ENCODE data around the gene STAP2.
A peak's percentile ranks its signal among the peaks of the same experiment; 100 is the strongest.
"Not testable (repeated sequence)": the region's sequence is repeated elsewhere in the genome, so short reads cannot be mapped to it uniquely, and the experiment has no call there.

The STAP2 gene

DNA sequence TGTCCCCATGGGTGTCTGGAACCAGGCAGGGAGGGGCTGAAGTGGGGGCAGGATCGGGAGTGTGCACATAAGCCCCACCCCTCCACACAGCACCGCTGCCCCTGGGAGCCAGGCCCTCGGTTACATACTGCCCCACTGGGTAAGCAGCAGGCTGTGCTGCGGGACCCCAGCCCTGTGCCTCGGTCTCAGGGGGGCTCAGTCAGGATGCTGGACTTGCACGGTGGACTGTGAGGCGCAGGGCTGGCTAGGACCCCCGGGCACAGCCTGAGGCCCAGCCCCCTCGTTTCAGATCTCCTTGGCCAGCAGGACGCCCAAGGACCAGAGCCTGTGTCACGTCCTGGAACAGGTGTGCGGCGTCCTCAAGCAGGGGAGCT is 21.0 kb upstream of the STAP2 start:
- no peak for DNase-seq (ENCODE audit: extremely low read depth in 1 of 2, low read depth in 1 of 2)

GRCh38 chr19:4358709-4359626 is 20.3 kb upstream of the STAP2 start:
- DNase-seq (ENCODE audit: extremely low read depth in 1 of 2, low read depth in 1 of 2), result no peak

DNA sequence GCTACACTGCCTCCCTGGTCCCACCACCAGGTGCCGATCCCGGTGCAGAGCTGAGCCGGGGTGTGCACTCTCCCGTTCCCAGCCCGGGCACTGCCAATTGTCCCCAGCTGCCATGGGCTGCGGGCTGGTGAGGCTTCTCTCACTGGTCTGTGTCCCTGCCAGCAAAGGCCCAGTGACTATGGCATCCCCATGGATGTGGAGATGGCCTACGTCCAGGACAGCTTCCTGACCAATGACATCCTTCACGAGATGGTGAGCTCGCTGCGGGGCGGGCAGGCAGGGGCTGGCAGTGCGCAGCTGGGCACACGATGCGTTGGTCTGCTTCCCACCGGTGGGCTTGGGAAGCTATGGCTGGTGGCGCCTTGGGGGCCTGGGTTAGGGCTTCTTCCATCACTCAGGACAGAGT is 19.3 kb upstream of the STAP2 start:
- DNase-seq (ENCODE audit: extremely low read depth in 1 of 2, low read depth in 1 of 2), result no peak

- DNase-seq (ENCODE audit: extremely low read depth in 1 of 2, low read depth in 1 of 2), result no peak
These were observed 18.6 kb upstream of the STAP2 start for GRCh38 chr19:4357095-4357797.

- no peak for DNase-seq (ENCODE audit: extremely low read depth in 1 of 2, low read depth in 1 of 2)
These were observed 16.3 kb upstream of the STAP2 start for GRCh38 chr19:4354897-4355296.

DNA sequence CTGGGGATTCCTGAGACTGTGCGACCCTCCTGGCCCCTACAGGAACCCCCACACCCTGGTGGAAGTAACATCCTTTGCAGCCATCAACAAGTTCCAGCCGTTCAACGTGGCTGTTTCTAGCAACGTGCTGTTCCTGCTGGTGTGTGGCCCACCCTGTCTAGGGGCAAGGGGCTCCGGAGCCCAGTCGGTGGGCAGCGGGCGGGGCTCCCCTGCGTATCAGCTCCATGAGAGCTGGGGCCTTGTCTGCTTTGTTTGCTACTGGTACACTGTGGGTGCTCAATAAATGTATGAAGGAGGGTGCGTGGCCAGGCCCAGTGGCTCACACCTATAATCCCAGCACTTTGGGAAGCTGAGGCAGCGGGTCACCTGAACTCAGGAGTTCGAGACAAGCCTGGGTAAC is 15.7 kb upstream of the STAP2 start:
- DNase-seq (ENCODE audit: extremely low read depth in 1 of 2, low read depth in 1 of 2), result no peak

- DNase-seq (ENCODE audit: extremely low read depth in 1 of 2, low read depth in 1 of 2), result peak in 1 of 2 donors; percentile 43
These were observed 14.1 kb upstream of the STAP2 start for GRCh38 chr19:4352701-4353121.

DNA sequence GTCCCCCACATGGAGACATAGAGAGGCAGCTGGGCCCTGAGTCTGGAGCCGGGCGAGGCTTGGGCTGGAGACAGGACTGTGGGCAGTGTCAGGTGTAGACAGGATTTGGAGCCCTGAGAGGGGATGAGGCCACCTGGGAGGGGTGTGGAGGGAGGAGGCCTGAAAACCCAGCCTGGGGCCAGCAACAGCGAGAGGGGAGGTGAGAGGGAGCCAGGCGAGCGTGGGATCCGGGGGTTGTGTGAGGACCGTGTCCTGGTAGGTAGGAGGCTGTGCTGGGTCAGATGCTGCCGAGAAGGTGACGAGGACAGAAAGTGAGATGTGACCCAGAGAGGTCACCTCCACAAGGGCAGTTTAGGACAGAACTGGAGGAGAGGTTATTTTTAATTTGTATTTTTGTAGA is 12.1 kb upstream of the STAP2 start:
- no peak for DNase-seq (ENCODE audit: extremely low read depth in 1 of 2, low read depth in 1 of 2)

DNA sequence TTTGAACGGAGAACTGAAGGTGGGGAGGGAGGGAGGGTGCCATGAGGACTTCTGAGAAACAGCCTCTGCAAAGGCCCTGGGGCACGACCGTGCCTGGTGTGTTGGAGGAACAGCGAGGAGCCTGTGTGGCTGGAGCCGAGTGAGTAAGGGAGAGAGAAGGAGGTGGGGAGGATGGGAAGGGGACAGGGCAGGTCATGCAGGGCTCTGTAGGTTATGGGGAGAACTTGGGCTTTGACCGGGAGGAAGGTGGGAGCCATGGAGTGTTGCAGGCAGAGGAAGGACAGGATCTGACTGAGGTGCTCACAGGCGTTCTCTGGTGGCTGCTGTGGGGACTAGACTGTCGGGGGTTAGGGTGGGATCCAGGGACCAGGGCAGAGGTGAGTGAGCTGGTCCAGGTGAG is 11.5 kb upstream of the STAP2 start:
- DNase-seq (ENCODE audit: extremely low read depth in 1 of 2, low read depth in 1 of 2), result no peak

DNA sequence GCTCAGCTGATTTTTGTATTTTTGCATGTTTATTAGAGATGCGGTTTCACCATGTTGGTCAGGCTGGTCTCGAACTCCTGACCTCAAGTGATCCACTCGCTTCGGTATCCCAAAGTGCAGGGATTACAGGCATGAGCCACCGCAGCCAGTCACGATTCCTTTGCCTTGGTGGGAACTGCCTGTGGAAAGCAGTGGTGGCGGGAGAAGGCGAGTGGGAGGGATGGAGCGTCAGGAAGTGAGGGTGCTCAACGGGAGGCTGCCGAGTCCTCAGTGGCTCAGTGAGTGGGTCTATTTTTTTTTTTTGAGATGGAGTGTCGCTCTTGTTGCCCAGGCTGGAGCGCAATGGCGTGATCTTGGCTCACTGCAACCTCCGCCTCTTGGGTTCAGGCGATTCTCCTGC is 10.6 kb upstream of the STAP2 start:
- not testable (repeated sequence) for DNase-seq (ENCODE audit: extremely low read depth in 1 of 2, low read depth in 1 of 2)

GRCh38 chr19:4347521-4347920 is 8.9 kb upstream of the STAP2 start:
- DNase-seq (ENCODE audit: extremely low read depth in 1 of 2, low read depth in 1 of 2), result no peak

GRCh38 chr19:4346020-4346383 is 7.4 kb upstream of the STAP2 start:
- no peak for DNase-seq (ENCODE audit: extremely low read depth in 1 of 2, low read depth in 1 of 2)

GRCh38 chr19:4345342-4346019 is 6.9 kb upstream of the STAP2 start:
- DNase-seq (ENCODE audit: extremely low read depth in 1 of 2, low read depth in 1 of 2), result no peak

DNA sequence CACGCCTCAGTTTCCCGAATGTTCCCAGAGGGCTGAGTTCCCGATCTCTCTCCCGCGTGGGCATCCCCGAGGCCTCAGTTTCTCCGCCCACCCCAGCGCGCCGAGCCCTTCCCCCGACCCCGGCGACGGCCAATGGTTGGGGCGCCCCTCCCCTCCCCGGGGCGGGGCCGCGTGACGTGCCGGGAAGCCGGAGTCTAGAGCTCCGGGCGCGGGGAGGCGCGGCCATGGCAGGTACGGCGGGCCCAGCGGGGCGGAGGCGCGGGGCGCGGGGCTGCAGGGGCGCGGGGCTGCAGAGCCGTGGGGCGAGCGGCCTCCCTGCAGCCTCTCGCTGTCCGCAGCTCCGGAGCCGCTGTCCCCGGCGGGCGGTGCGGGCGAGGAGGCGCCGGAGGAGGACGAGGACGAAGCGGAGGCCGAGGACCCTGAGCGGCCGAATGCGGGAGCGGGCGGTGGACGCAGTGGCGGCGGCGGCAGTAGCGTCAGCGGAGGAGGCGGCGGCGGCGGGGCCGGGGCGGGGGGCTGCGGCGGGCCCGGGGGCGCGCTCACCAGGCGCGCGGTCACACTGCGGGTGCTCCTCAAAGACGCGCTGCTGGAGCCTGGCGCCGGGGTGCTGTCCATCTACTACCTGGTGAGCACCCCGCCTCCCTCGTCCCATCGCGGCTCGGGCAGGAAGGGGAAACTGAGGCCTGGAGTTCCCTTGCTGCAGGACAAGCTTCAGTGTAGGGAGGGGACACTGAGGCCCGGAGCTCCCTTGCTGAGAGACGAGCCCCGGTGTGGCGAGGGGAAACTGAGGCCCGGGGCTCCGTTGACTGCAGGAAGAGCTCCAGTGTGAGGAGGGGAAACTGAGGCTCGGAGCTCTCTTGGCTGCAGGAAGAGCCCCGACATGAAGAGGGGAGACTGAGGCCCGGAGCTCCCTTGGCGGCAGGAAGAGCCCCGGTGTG is 5.0 kb upstream of the STAP2 start, which contains the start of gene MPND:
Gene MPND, plus strand, starts transcription at position 193 of the 938 bp plus-strand sequence. Its CDS starts 32 bp downstream, at position 225.
- DNase-seq (ENCODE audit: extremely low read depth in 1 of 2, low read depth in 1 of 2), result peak; percentile 61 to 92

GRCh38 chr19:4342615-4343369 is 4.2 kb upstream of the STAP2 start:
- DNase-seq (ENCODE audit: extremely low read depth in 1 of 2, low read depth in 1 of 2), result peak; percentile 71 to 78

- no peak for DNase-seq (ENCODE audit: extremely low read depth in 1 of 2, low read depth in 1 of 2)
These were observed 3.6 kb upstream of the STAP2 start for GRCh38 chr19:4342314-4342614.

- DNase-seq (ENCODE audit: extremely low read depth in 1 of 2, low read depth in 1 of 2), result no peak
These were observed 654 bp downstream of the STAP2 start for GRCh38 chr19:4337906-4338440.

GRCh38 chr19:4334929-4335570 is 3.6 kb downstream of the STAP2 start:
- DNase-seq (ENCODE audit: extremely low read depth in 1 of 2, low read depth in 1 of 2), result no peak

DNA sequence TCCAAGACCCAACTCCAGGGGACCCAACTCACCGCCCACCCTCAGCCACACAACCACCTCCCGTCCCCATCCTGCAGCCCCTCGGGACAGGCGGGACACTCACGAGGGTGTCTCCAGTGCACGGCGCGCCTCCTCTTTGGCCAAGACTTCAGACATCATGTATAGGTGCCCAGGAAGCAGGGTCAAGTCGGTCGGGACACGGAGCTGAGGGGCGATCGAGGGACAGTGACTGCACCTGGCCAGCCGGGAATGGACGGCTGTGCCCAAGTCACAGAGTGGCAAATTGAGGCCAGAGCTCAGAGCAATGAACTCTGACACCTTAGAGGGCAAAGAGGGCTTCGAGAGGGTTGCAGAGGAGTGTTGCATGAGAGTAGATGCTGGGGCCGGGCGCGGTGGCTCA is 8.8 kb downstream of the STAP2 start:
- no peak for DNase-seq (ENCODE audit: extremely low read depth in 1 of 2, low read depth in 1 of 2)
